Measurements from ENCODE around the gene MUC12. TPM values are rescaled to one million over a fixed set of nuclear protein-coding genes. Genes with fewer than 3 reads are reported as not detected.
"Not testable (repeated sequence)": the region's sequence is repeated elsewhere in the genome, so short reads cannot be mapped to it uniquely, and the experiment has no call there.

MUC12 gene
- total RNA-seq, 4 donors from 2014 or later, result not detected

- H3K27ac ChIP-seq, result no peak overlapping the region
- no peaks in the 10 kb centered on the region for H3K36me3 ChIP-seq
- no peaks in the 10 kb centered on the region for H3K9me3 ChIP-seq
- peaks cover 11% of the 10 kb centered on the region for H3K4me1 ChIP-seq
- WGBS, result 78% methylated on average over 6 of the region's 8 CpGs
- DNase-seq (ENCODE audit: low spot score in 2 of 2), result no peak
- peaks cover 14% of the 10 kb centered on the region for H3K27me3 ChIP-seq
- TF ChIP-seq POLR2AphosphoS5 (IDR thresholded peaks at IDR 0.05) (no peak), EP300 (IDR thresholded peaks at IDR 0.05) (no peak), POLR2A (IDR thresholded peaks at IDR 0.05) (no peak)
- H3K4me3 ChIP-seq, result no peak overlapping the region
Observed at GRCh38 chr7:101020444-101020843, 51.1 kb downstream of the MUC12 start.

GRCh38 chr7:101021703-101022102 lies 52.3 kb downstream of the MUC12 start:
- DNase-seq (ENCODE audit: low spot score in 2 of 2), result no peak
- Histone ChIP-seq H3K9me3 (no peaks in the 10 kb centered on the region), H3K36me3 (no peaks in the 10 kb centered on the region), H3K27me3 (peaks cover 8% of the 10 kb centered on the region), H3K4me1 (peaks cover 10% of the 10 kb centered on the region), H3K27ac (no peak overlapping the region), H3K4me3 (no peak overlapping the region)
- TF ChIP-seq EP300 (IDR thresholded peaks at IDR 0.05), result no peak
- no peak for TF ChIP-seq POLR2AphosphoS5 (IDR thresholded peaks at IDR 0.05)
- TF ChIP-seq POLR2A (IDR thresholded peaks at IDR 0.05), result no peak
- no peak for TF ChIP-seq CTCF (IDR thresholded peaks at IDR 0.05)
- 69% methylated on average over 3 of the region's 3 CpGs for WGBS

- WGBS, result 61% methylated on average over 2 of the region's 2 CpGs
- no peak for DNase-seq (ENCODE audit: low spot score in 2 of 2)
- Histone ChIP-seq H3K27ac (no peak overlapping the region), H3K9me3 (no peaks in the 10 kb centered on the region), H3K36me3 (no peaks in the 10 kb centered on the region), H3K4me1 (no peaks in the 10 kb centered on the region), H3K4me3 (no peak overlapping the region), H3K27me3 (peaks cover 3% of the 10 kb centered on the region)
- TF ChIP-seq EP300 (IDR thresholded peaks at IDR 0.05) (no peak), CTCF (IDR thresholded peaks at IDR 0.05) (no peak), POLR2A (IDR thresholded peaks at IDR 0.05) (no peak), POLR2AphosphoS5 (IDR thresholded peaks at IDR 0.05) (no peak)
Observed at GRCh38 chr7:101023839-101024238, 54.5 kb downstream of the MUC12 start.

GRCh38 chr7:101031082-101031481 lies 61.7 kb downstream of the MUC12 start:
- Histone ChIP-seq H3K9me3 (no peaks in the 10 kb centered on the region), H3K27me3 (peaks cover 15% of the 10 kb centered on the region), H3K27ac (no peak overlapping the region), H3K36me3 (no peaks in the 10 kb centered on the region), H3K4me1 (no peaks in the 10 kb centered on the region), H3K4me3 (no peak overlapping the region)
- DNase-seq (ENCODE audit: low spot score in 2 of 2), result no peak
- WGBS, result 10% methylated on average over 7 of the region's 7 CpGs
- TF ChIP-seq CTCF (IDR thresholded peaks at IDR 0.05) (no peak), EP300 (IDR thresholded peaks at IDR 0.05) (no peak), POLR2A (IDR thresholded peaks at IDR 0.05) (no peak), POLR2AphosphoS5 (IDR thresholded peaks at IDR 0.05) (no peak)

GRCh38 chr7:101035941-101036340 lies 66.6 kb downstream of the MUC12 start:
- Histone ChIP-seq H3K4me3 (no peak overlapping the region), H3K27ac (no peak overlapping the region), H3K9me3 (no peaks in the 10 kb centered on the region), H3K36me3 (no peaks in the 10 kb centered on the region), H3K27me3 (peaks cover 45% of the 10 kb centered on the region), H3K4me1 (no peaks in the 10 kb centered on the region)
- TF ChIP-seq EP300 (IDR thresholded peaks at IDR 0.05) (no peak), POLR2A (IDR thresholded peaks at IDR 0.05) (no peak), CTCF (IDR thresholded peaks at IDR 0.05) (no peak), POLR2AphosphoS5 (IDR thresholded peaks at IDR 0.05) (no peak)
- DNase-seq (ENCODE audit: low spot score in 2 of 2), result no peak
- WGBS, result 71% methylated on average over 4 of the region's 4 CpGs

- WGBS, result 89% methylated on average over 6 of the region's 6 CpGs
- H3K36me3 ChIP-seq; H3K4me1 ChIP-seq; H3K4me3 ChIP-seq; H3K27ac ChIP-seq; DNase-seq (ENCODE audit: low spot score in 2 of 2): not testable (repeated sequence)
- Histone ChIP-seq H3K27me3 (peaks cover 53% of the 10 kb centered on the region), H3K9me3 (peaks cover 10% of the 10 kb centered on the region)
Observed at GRCh38 chr7:101041283-101041682, 71.9 kb downstream of the MUC12 start.
